HL-60 (cell line): Measurements from ENCODE around the gene CNGA1.
"Not testable (repeated sequence)": the region's sequence is repeated elsewhere in the genome, so short reads cannot be mapped to it uniquely, and the experiment has no call there.

Experiments used
- DNase-seq, 2 experiments: peaks; one replicate each; pipeline ENCODE4 v3.0.0-alpha.2; 2010 to 2020; ENCODE audit warnings: low read depth in 1 of 2, low spot score in 1 of 2
- H3K27ac ChIP-seq: fragments of 250-450 bp; sonication (Bioruptor Pico); replicated peaks from 2 replicates; pipeline ENCODE4 v1.5.1; 2020; ENCODE audit warnings: mild to moderate bottlenecking, moderate library complexity
- H3K27me3 ChIP-seq: fragments of 250-450 bp; sonication (Bioruptor Pico); 2 replicates; pipeline ENCODE4 v1.5.1; 2021; ENCODE audit warnings: mild to moderate bottlenecking, moderate library complexity; ENCODE audit not compliant: insufficient read depth, poor library complexity, severe bottlenecking
- H3K4me3 ChIP-seq: replicated peaks from 2 replicates; pipeline ENCODE4 v1.5.1; 2011; ENCODE audit warnings: mild to moderate bottlenecking, control low read depth, low read length; ENCODE audit not compliant: insufficient read depth
- CTCF ChIP-seq: IDR thresholded peaks from one replicate; pipeline ENCODE4 v1.5.1; 2011; ENCODE audit warnings: low read length, control low read depth, inconsistent platforms; ENCODE audit not compliant: insufficient read depth
- GABPA ChIP-seq: IDR thresholded peaks from 2 replicates; pipeline ENCODE4 v1.6.1; 2012; ENCODE audit warnings: low read depth
- POLR2AphosphoS5 ChIP-seq: IDR thresholded peaks from 2 replicates; pipeline ENCODE4 v1.6.1; 2012; ENCODE audit warnings: low read depth
- REST ChIP-seq: IDR thresholded peaks from 2 replicates; pipeline ENCODE4 v1.6.1; 2012; ENCODE audit warnings: low read depth; ENCODE audit not compliant: insufficient replicate concordance
- SPI1 ChIP-seq: IDR thresholded peaks from 2 replicates; pipeline ENCODE4 v1.6.1; 2012; ENCODE audit warnings: low read depth, mild to moderate bottlenecking, borderline replicate concordance

Gene CNGA1

GRCh38 chr4:48012824-48013223 lies 3.7 kb downstream of the CNGA1 start:
- DNase-seq = peak in 1 of 2 experiments; percentile 16
- Histone ChIP-seq H3K27me3 (peaks cover 7% of the 10 kb centered on the region), H3K27ac (no peak overlapping the region), H3K4me3 (no peak overlapping the region)
- TF ChIP-seq CTCF (no peak), POLR2AphosphoS5 (no peak), REST (no peak), SPI1 (no peak; the same call in 1 of the 2 replicates), GABPA (no peak)

GRCh38 chr4:48011722-48012121 lies 4.8 kb downstream of the CNGA1 start:
- H3K27ac ChIP-seq = no peak overlapping the region
- DNase-seq = no peak
- no peak overlapping the region for H3K4me3 ChIP-seq

GRCh38 chr4:48010906-48011305 lies 5.6 kb downstream of the CNGA1 start:
- not testable (repeated sequence) for H3K27me3 ChIP-seq, H3K27ac ChIP-seq, DNase-seq, H3K4me3 ChIP-seq

More at GRCh38 chr4:48011722-48012121, 4.8 kb downstream of the CNGA1 start:
- TF ChIP-seq CTCF = no peak
- TF ChIP-seq SPI1 = no peak
- no peak for TF ChIP-seq POLR2AphosphoS5
- TF ChIP-seq GABPA = no peak
- TF ChIP-seq REST = no peak
- H3K27me3 ChIP-seq = no peaks in the 10 kb centered on the region

- H3K27me3 ChIP-seq = no peaks in the 10 kb centered on the region
- no peak for TF ChIP-seq REST
- no peak for TF ChIP-seq GABPA
- TF ChIP-seq SPI1 = no peak
- TF ChIP-seq CTCF = no peak
- no peak for TF ChIP-seq POLR2AphosphoS5
- H3K4me3 ChIP-seq = no peak overlapping the region
- DNase-seq = no peak
- no peak overlapping the region for H3K27ac ChIP-seq
These were observed 8.4 kb downstream of the CNGA1 start for GRCh38 chr4:48008021-48008596.
